Endothelial cell of umbilical vein (primary cell): Measurements from ENCODE around the gene ARHGEF28.

Experiments
- FOS ChIP-seq: IDR thresholded peaks from 2 replicates; pipeline ENCODE4 v1.6.1; 2011; ENCODE audit warnings: mild to moderate bottlenecking, low read length, moderate library complexity, borderline replicate concordance; ENCODE audit not compliant: insufficient read depth
- POLR2A ChIP-seq: IDR thresholded peaks from 2 replicates; pipeline ENCODE4 v1.6.1; 2012; ENCODE audit warnings: low read depth, mild to moderate bottlenecking, control low read depth, low read length
- POLR2AphosphoS5 ChIP-seq: IDR thresholded peaks from 2 replicates; pipeline ENCODE4 v1.6.1; 2012; ENCODE audit warnings: low read depth, mild to moderate bottlenecking, control low read depth, low read length, moderate library complexity; ENCODE audit not compliant: insufficient read depth
- TF ChIP-seq, protein P1 (sequence below), 2 donors: IDR thresholded peaks; 1 replicate in 1 of 2; 2 replicates in 1 of 2; pipeline ENCODE4 v1.5.1; 2011; ENCODE audit warnings: low read length in 2 of 2, mild to moderate bottlenecking in 2 of 2, moderate library complexity in 2 of 2, control low read depth in 1 of 2, inconsistent platforms in 1 of 2, low read depth in 1 of 2; ENCODE audit not compliant: insufficient read depth in 1 of 2; ENCODE audit errors: extremely low read depth in 1 of 2

DNA sequence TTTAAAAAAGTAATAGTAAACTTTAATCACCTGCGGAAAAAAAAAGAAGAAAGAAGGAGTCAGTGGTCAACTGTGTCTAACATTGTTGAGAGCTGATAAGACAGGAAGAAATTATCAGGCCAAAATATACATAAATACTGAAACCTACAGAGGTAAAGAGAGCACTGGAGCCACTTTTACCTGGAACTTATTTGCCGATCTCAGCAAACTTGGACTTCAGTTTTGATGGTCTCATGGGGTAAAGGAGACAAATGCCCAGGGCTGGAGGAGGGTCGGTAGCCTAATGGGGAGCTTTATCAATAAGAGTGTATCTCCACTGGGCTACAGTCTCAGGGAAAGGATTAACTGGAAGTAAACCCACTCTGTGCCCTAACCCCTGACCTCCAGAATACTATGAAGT lies 26.6 kb upstream of the ARHGEF28 start:
- TF ChIP-seq FOS = no peak
- TF ChIP-seq POLR2A = no peak
- TF ChIP-seq, protein P1, sequence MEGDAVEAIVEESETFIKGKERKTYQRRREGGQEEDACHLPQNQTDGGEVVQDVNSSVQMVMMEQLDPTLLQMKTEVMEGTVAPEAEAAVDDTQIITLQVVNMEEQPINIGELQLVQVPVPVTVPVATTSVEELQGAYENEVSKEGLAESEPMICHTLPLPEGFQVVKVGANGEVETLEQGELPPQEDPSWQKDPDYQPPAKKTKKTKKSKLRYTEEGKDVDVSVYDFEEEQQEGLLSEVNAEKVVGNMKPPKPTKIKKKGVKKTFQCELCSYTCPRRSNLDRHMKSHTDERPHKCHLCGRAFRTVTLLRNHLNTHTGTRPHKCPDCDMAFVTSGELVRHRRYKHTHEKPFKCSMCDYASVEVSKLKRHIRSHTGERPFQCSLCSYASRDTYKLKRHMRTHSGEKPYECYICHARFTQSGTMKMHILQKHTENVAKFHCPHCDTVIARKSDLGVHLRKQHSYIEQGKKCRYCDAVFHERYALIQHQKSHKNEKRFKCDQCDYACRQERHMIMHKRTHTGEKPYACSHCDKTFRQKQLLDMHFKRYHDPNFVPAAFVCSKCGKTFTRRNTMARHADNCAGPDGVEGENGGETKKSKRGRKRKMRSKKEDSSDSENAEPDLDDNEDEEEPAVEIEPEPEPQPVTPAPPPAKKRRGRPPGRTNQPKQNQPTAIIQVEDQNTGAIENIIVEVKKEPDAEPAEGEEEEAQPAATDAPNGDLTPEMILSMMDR (IDR thresholded peaks at IDR 0.05; ENCODE audit: extremely low read depth in 1 of 2, insufficient read depth in 1 of 2, low read depth in 1 of 2, low read length in 2 of 2) = no peak
- TF ChIP-seq POLR2AphosphoS5 = no peak
